K562 (cell line): ENCODE data around the gene ANKRD61. TPM values are rescaled to one million over a fixed set of nuclear protein-coding genes. Genes with fewer than 3 reads are reported as not detected.
A peak's percentile ranks its signal among the peaks of the same experiment; 100 is the strongest.

Experiments
- BRCA1 ChIP-seq, 2 experiments: fragments of 450-650 bp in 1 of 2; sonication (generic) in 1 of 2; formaldehyde crosslinking in 1 of 2; IDR thresholded peaks; 2 replicates each; pipeline versions ENCODE4 v1.5.0 to v1.6.1; 2017 to 2020; ENCODE audit warnings: mild to moderate bottlenecking in 1 of 2, missing genetic modification reagents in 1 of 2
- CHD2 ChIP-seq: IDR thresholded peaks from 2 replicates; pipeline ENCODE4 v1.6.1; 2011; ENCODE audit warnings: low read depth, low read length
- FOSL1 ChIP-seq: fragments of 200-800 bp; sonication (Bioruptor generic); conservative IDR thresholded peaks from 2 replicates; pipeline ENCODE4 v1.6.1; 2016; ENCODE audit warnings: missing genetic modification characterization, missing compliant biosample characterization
- HNRNPK ChIP-seq: fragments of 200-400 bp; formaldehyde crosslinking; IDR thresholded peaks from one replicate; pipeline ENCODE4 v1.6.1; 2018; ENCODE audit warnings: mild to moderate bottlenecking, low read depth, low read length; ENCODE audit not compliant: poor library complexity, severe bottlenecking
- IRF2 ChIP-seq: sonication (generic); formaldehyde crosslinking; IDR thresholded peaks from 2 replicates; pipeline ENCODE4 v1.8.1; 2022; ENCODE audit warnings: mild to moderate bottlenecking, missing genetic modification reagents
- LEF1 ChIP-seq: fragments of 450-650 bp; IDR thresholded peaks from 2 replicates; pipeline ENCODE4 v1.6.1; 2016; ENCODE audit warnings: mild to moderate bottlenecking
- MAFG ChIP-seq: fragments of 450-650 bp; conservative IDR thresholded peaks from 2 replicates; pipeline ENCODE4 v1.6.1; 2016; ENCODE audit warnings: missing genetic modification characterization, missing compliant biosample characterization
- PHB2 ChIP-seq: fragments of 450-650 bp; IDR thresholded peaks from 2 replicates; pipeline ENCODE4 v1.6.1; 2017; ENCODE audit warnings: low read depth
- RBFOX2 ChIP-seq: fragments of 200-400 bp; formaldehyde crosslinking; IDR thresholded peaks from 2 replicates; pipeline ENCODE4 v1.6.1; 2017; ENCODE audit warnings: low read depth, mild to moderate bottlenecking, low read length, moderate library complexity
- SETDB1 ChIP-seq: IDR thresholded peaks from one replicate; pipeline ENCODE4 v1.6.1; 2012; ENCODE audit warnings: low read length, control low read depth, inconsistent platforms
- TRIM24 ChIP-seq, 2 experiments: fragments of 450-650 bp; IDR thresholded peaks; 2 replicates each; pipeline ENCODE4 v1.6.1; 2016
- ZC3H8 ChIP-seq: fragments of 450-650 bp; IDR thresholded peaks from 2 replicates; pipeline ENCODE4 v1.6.1; 2017
- ZNF140 ChIP-seq: fragments of 250-450 bp; sonication (Bioruptor Pico); IDR thresholded peaks from 2 replicates; pipeline ENCODE4 v1.8.0; 2021; ENCODE audit warnings: moderate library complexity, mild to moderate bottlenecking, inconsistent platforms
- ZNF174 ChIP-seq: fragments of 250-450 bp; sonication (Bioruptor Pico); IDR thresholded peaks from 2 replicates; pipeline ENCODE4 v1.4.0; 2020; ENCODE audit warnings: mild to moderate bottlenecking
- ZNF551 ChIP-seq: fragments of 250-450 bp; sonication (Bioruptor Pico); IDR thresholded peaks from 2 replicates; pipeline ENCODE4 v1.5.0; 2021; ENCODE audit warnings: mild to moderate bottlenecking, moderate library complexity
- ZZZ3 ChIP-seq: fragments of 450-650 bp; IDR thresholded peaks from 2 replicates; pipeline ENCODE4 v1.6.1; 2016; ENCODE audit warnings: antibody characterized with exemption, mild to moderate bottlenecking, moderate library complexity
- polyA plus RNA-seq, 8 experiments: library from polyadenylated mRNA; depleted of rRNA in 4 of 8; stranded (reverse) in 5 of 8; unstranded in 3 of 8; fragments of >200 nt; fragmentation: Nextera tagmentation in 2 of 8; fragmentation: Illumina TruSeq in 1 of 8; extraction: Ambion mirVana in 2 of 8; extraction: Trizol in 1 of 8; gene quantifications; 2 replicates each; pipeline versions ENCODE4 v1.2.1 to v1.2.3, GENCODE V29; 2011 to 2014; ENCODE audit warnings: inconsistent platforms in 1 of 8, missing spikeins in 1 of 8
- total RNA-seq, 7 experiments: library from RNA; depleted of rRNA in 6 of 7; stranded (reverse); fragments of >200 nt in 6 of 7; fragmentation: Illumina TruSeq in 2 of 7; extraction: Trizol in 2 of 7; gene quantifications; 2 replicates each; pipeline versions ENCODE4 v1.2.1 to v1.2.3, GENCODE V29; 2011 to 2021; ENCODE audit warnings: low replicate concordance in 1 of 7
- TF ChIP-seq, protein P1 (sequence below): fragments of 200-800 bp; sonication (Bioruptor generic); IDR thresholded peaks from 2 replicates; pipeline ENCODE4 v1.6.1; 2017; ENCODE audit warnings: missing genetic modification characterization, missing compliant biosample characterization
- TF ChIP-seq, protein P2 (sequence below): fragments of 450-650 bp; IDR thresholded peaks from 2 replicates; pipeline ENCODE4 v1.7.1; 2018; ENCODE audit warnings: mild to moderate bottlenecking, low read depth; ENCODE audit not compliant: partially characterized antibody
- TF ChIP-seq, protein P3 (sequence below): sonication (generic); IDR thresholded peaks from 2 replicates; pipeline ENCODE4 v1.6.1; 2016
- TF ChIP-seq, protein P4 (sequence below): fragments of 250-450 bp; sonication (Bioruptor Pico); IDR thresholded peaks from 2 replicates; pipeline ENCODE4 v1.5.0; 2022; ENCODE audit warnings: mild to moderate bottlenecking
- TF ChIP-seq, protein P5 (sequence below), 2 experiments: fragments of 450-650 bp in 1 of 2; sonication (generic) in 1 of 2; formaldehyde crosslinking in 1 of 2; IDR thresholded peaks in 1 of 2; conservative IDR thresholded peaks in 1 of 2; 2 replicates each; pipeline versions ENCODE4 v1.6.1 to v1.8.1; 2016 to 2023; ENCODE audit warnings: mild to moderate bottlenecking in 2 of 2, moderate library complexity in 2 of 2, inconsistent platforms in 1 of 2, missing genetic modification reagents in 1 of 2

Gene ANKRD61
- total and polyA plus RNA-seq, 9 of the 15 experiments (the other 6 are each of a cell fraction or from before 2014, with no cell fraction given), result 0.08 to 0.11 (median 0.09) TPM; not detected in 5

DNA sequence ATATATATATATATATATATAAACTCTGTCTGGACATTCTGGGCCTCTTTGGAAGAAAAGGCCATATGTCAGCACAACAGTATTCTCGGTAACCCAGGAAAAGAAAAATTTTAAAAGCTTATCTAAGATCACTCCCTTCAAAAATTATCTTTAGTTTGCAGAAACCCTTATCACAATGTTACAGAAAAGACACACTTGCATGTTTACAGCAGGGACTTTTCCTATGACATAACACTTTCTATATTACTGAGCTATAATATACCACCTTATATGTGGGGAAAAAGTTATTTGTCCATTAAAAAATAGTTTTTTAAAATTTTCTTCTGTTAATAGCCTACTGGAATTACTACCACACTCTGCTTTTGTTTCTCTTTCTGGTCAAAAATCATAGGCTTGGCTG, 25.4 kb downstream of the ANKRD61 start (continued):
- no peak for TF ChIP-seq ZNF551 (CRISPR knock-in tag)
- no peak for TF ChIP-seq RBFOX2
- peak; percentile 81 for TF ChIP-seq MAFG
- no peak for TF ChIP-seq HNRNPK
- TF ChIP-seq, protein P1, sequence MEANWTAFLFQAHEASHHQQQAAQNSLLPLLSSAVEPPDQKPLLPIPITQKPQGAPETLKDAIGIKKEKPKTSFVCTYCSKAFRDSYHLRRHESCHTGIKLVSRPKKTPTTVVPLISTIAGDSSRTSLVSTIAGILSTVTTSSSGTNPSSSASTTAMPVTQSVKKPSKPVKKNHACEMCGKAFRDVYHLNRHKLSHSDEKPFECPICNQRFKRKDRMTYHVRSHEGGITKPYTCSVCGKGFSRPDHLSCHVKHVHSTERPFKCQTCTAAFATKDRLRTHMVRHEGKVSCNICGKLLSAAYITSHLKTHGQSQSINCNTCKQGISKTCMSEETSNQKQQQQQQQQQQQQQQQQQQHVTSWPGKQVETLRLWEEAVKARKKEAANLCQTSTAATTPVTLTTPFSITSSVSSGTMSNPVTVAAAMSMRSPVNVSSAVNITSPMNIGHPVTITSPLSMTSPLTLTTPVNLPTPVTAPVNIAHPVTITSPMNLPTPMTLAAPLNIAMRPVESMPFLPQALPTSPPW (CRISPR knock-in tag), result peak; percentile 44; the same call in 1 of the 2 replicates
- TF ChIP-seq ZNF140 (CRISPR knock-in tag), result no peak
- TF ChIP-seq TRIM24 (IDR thresholded peaks at IDR 0.05), result peak; percentile 72 to 82
- TF ChIP-seq, protein P2, sequence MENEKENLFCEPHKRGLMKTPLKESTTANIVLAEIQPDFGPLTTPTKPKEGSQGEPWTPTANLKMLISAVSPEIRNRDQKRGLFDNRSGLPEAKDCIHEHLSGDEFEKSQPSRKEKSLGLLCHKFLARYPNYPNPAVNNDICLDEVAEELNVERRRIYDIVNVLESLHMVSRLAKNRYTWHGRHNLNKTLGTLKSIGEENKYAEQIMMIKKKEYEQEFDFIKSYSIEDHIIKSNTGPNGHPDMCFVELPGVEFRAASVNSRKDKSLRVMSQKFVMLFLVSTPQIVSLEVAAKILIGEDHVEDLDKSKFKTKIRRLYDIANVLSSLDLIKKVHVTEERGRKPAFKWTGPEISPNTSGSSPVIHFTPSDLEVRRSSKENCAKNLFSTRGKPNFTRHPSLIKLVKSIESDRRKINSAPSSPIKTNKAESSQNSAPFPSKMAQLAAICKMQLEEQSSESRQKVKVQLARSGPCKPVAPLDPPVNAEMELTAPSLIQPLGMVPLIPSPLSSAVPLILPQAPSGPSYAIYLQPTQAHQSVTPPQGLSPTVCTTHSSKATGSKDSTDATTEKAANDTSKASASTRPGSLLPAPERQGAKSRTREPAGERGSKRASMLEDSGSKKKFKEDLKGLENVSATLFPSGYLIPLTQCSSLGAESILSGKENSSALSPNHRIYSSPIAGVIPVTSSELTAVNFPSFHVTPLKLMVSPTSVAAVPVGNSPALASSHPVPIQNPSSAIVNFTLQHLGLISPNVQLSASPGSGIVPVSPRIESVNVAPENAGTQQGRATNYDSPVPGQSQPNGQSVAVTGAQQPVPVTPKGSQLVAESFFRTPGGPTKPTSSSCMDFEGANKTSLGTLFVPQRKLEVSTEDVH, result peak; percentile 27
- peak; percentile 55 for TF ChIP-seq FOSL1 (tag)
- TF ChIP-seq ZNF174 (CRISPR knock-in tag), result no peak
- TF ChIP-seq ZC3H8, result no peak
- no peak for TF ChIP-seq IRF2 (CRISPR knock-in tag)
- TF ChIP-seq LEF1, result peak; percentile 89
- no peak for TF ChIP-seq SETDB1
- no peak for TF ChIP-seq ZZZ3
- peak; percentile 61; the same call in 1 of the 2 replicates for TF ChIP-seq PHB2
- TF ChIP-seq, protein P3, sequence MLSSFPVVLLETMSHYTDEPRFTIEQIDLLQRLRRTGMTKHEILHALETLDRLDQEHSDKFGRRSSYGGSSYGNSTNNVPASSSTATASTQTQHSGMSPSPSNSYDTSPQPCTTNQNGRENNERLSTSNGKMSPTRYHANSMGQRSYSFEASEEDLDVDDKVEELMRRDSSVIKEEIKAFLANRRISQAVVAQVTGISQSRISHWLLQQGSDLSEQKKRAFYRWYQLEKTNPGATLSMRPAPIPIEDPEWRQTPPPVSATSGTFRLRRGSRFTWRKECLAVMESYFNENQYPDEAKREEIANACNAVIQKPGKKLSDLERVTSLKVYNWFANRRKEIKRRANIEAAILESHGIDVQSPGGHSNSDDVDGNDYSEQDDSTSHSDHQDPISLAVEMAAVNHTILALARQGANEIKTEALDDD, result no peak
- TF ChIP-seq, protein P4, sequence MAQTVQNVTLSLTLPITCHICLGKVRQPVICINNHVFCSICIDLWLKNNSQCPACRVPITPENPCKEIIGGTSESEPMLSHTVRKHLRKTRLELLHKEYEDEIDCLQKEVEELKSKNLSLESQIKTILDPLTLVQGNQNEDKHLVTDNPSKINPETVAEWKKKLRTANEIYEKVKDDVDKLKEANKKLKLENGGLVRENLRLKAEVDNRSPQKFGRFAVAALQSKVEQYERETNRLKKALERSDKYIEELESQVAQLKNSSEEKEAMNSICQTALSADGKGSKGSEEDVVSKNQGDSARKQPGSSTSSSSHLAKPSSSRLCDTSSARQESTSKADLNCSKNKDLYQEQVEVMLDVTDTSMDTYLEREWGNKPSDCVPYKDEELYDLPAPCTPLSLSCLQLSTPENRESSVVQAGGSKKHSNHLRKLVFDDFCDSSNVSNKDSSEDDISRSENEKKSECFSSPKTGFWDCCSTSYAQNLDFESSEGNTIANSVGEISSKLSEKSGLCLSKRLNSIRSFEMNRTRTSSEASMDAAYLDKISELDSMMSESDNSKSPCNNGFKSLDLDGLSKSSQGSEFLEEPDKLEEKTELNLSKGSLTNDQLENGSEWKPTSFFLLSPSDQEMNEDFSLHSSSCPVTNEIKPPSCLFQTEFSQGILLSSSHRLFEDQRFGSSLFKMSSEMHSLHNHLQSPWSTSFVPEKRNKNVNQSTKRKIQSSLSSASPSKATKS, result no peak
- TF ChIP-seq, protein P5, sequence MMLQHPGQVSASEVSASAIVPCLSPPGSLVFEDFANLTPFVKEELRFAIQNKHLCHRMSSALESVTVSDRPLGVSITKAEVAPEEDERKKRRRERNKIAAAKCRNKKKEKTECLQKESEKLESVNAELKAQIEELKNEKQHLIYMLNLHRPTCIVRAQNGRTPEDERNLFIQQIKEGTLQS (IDR thresholded peaks at IDR 0.05), result peak; percentile 53; the same call in 1 of the 2 replicates
- TF ChIP-seq, protein P5 (CRISPR knock-in tag; conservative IDR thresholded peaks at IDR 0.05), result no peak
- no peak for TF ChIP-seq BRCA1 (IDR thresholded peaks at IDR 0.05)
- no peak for TF ChIP-seq BRCA1 (CRISPR knock-in tag; IDR thresholded peaks at IDR 0.05)
- no peak for TF ChIP-seq CHD2
